Body of pancreas (tissue), 4 donors: Measurements from ENCODE around the gene SLC27A3.

Source experiments
- POLR2A ChIP-seq, 3 donors: fragments of 450-650 bp; IDR thresholded peaks; one replicate each; pipeline ENCODE4 v1.6.1; 2016; ENCODE audit warnings: antibody characterized with exemption in 3 of 3, mild to moderate bottlenecking in 2 of 3
- TF ChIP-seq, protein P1 (sequence below), 7 experiments: fragments of 450-650 bp in 4 of 7; fragments of 200-600 bp in 3 of 7; sonication (generic) in 3 of 7; IDR thresholded peaks; one replicate each; pipeline ENCODE4 v1.5.1; 2016 to 2019; ENCODE audit warnings: antibody characterized with exemption in 7 of 7

DNA sequence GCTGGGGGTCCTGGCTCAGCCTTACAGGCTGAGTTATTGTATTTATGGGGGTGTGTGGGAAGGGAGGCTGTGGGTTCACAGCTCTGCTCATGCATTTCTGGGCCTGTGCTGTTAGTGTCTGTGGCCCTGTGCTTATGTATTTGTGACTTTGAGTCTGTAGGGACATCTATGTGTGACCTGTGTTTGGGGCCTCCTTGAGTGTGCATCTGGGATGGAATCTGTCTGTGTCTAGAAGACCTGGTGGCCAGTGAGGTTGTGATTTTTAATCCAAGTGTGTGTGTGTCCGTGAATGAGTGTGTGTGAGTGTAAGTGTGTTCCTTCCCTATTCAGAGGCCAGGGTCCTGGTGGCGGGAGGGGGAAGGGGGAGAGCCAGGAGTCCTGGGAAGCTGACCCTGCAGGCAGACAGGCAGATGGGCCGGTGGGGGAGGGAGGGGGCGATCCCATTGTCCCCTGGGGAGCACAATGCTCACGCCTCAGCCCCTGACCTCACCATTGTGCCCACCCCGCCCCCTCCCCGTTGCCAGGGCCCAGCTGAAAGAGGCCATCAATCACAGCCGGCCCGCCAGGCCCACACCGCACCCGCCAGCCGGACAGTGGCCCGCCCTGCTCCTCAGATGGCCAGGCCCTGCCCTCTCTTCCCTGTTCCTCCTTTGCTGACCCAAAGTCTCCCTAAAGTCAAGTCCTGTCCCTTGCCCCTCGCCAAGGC, 19.6 kb downstream of the SLC27A3 start:
- TF ChIP-seq POLR2A (IDR thresholded peaks at IDR 0.05): no peak
- TF ChIP-seq, protein P1, sequence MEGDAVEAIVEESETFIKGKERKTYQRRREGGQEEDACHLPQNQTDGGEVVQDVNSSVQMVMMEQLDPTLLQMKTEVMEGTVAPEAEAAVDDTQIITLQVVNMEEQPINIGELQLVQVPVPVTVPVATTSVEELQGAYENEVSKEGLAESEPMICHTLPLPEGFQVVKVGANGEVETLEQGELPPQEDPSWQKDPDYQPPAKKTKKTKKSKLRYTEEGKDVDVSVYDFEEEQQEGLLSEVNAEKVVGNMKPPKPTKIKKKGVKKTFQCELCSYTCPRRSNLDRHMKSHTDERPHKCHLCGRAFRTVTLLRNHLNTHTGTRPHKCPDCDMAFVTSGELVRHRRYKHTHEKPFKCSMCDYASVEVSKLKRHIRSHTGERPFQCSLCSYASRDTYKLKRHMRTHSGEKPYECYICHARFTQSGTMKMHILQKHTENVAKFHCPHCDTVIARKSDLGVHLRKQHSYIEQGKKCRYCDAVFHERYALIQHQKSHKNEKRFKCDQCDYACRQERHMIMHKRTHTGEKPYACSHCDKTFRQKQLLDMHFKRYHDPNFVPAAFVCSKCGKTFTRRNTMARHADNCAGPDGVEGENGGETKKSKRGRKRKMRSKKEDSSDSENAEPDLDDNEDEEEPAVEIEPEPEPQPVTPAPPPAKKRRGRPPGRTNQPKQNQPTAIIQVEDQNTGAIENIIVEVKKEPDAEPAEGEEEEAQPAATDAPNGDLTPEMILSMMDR (IDR thresholded peaks at IDR 0.05): no peak
